Cardiac septum (tissue), 1 donor: ENCODE results near the gene PDZD8. TPM values are rescaled to one million over a fixed set of nuclear protein-coding genes. Genes with fewer than 3 reads are reported as not detected.

Experiments used
- DNase-seq: peaks from one replicate; pipeline ENCODE4 v3.0.0-alpha.2; 2020; ENCODE audit warnings: low spot score
- intact Hi-C: fragments of 100-400 bp; cut with DNase I; formaldehyde crosslinking; loops from one replicate; pipeline ENCODE4 v1.14.0; 2022
- total RNA-seq: library from RNA; stranded (reverse); fragmentation: NEBNext Ultra II Directional; extraction: Animal tissue kit (Norgen Biotek cat#: 25700); gene quantifications from one replicate; pipeline ENCODE4 v1.2.1, GENCODE V29; 2021
- donor health status: DM: no; HTN: no; CAD: no.

The PDZD8 gene
- total RNA-seq, 1 donor from 2014 or later, result 27.9 TPM

GRCh38 chr10:117264782-117265181, 110.5 kb downstream of the PDZD8 start:
- DNase-seq, result no peak
- intact Hi-C loops, result no loop called here

- DNase-seq, result no peak
- intact Hi-C loops, result no loop called here
Observed at GRCh38 chr10:117262903-117263293, 112.3 kb downstream of the PDZD8 start.

DNA sequence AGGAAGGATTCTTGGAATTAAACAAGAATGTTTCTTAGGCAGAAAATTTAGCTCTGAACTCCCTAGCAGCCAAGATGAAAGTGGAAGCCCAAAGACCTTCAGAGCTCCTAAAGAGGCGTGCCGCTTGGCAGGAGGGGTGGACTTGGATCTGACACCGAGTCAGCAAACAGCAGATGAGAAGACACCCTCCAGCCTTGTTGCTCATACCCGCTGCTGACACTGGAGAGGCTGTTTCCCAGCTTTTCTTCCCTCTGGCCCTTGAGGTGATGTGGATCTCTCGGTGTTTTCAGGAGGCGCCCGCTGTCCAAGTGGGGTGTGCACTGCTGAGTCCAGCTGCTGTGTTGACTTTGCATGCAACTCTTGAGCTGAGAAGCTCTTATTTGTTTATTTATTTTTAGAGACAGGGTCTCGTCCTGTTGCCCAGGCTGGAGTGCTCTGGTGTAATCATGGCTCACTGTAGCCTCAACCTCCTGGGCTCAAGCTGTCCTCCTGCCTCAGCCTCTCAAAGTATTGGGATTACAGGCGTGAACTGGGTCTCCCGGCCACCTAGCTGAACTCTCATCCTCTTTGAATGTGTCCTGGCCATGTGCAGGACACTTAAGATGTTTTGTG, 112.8 kb downstream of the PDZD8 start:
- intact Hi-C loops, result no loop called here

GRCh38 chr10:117261501-117261900, 113.7 kb downstream of the PDZD8 start:
- intact Hi-C loops, result no loop called here
- no peak for DNase-seq

More for the DNA sequence above, 112.8 kb downstream of the PDZD8 start:
- no peak for DNase-seq

- intact Hi-C loops, result no loop called here
- no peak for DNase-seq
Observed at GRCh38 chr10:117260084-117260483, 115.2 kb downstream of the PDZD8 start.

DNA sequence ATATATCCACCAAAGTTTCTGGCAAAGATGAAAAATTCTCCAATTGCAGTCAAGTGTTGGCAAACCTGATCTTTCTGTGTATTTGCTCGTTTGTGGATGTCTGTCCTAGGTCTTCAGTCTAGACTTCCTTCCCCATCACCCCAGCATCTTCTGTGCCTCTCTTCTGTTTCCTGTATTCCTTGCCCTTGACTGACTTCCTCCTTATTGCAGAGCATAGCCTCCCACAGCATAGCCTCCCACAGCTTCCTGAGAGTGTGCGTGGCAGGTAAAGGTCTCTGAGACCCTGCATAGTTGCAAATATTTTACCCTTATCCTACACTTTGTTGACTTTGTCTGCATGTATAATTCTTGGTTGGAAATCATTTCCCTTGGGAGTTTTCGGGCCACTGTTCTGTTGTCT, 116.0 kb downstream of the PDZD8 start:
- intact Hi-C loops, result no loop called here
- DNase-seq, result no peak

DNA sequence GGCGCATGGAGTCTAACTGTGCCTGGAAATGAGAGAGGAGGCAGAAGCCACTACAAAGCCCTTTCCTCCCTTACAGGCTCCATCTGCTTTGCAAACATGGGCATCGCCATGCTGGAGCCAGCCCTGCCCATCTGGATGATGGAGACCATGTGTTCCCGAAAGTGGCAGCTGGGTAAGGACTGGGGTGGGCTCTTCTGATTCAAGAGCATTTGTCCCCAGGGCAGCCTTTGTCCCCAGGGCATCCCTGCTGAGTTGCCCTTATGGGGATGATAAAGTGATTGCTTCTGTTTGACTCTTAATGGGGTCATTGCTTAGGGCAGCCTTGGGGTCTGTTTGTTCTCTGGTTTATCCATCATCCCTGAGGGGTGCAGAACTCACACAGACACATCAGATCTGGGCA, 117.5 kb downstream of the PDZD8 start:
- intact Hi-C loops, result no loop called here
- DNase-seq, result no peak

- DNase-seq, result no peak
- intact Hi-C loops, result no loop called here
Observed at GRCh38 chr10:117256910-117257309, 118.3 kb downstream of the PDZD8 start.

DNA sequence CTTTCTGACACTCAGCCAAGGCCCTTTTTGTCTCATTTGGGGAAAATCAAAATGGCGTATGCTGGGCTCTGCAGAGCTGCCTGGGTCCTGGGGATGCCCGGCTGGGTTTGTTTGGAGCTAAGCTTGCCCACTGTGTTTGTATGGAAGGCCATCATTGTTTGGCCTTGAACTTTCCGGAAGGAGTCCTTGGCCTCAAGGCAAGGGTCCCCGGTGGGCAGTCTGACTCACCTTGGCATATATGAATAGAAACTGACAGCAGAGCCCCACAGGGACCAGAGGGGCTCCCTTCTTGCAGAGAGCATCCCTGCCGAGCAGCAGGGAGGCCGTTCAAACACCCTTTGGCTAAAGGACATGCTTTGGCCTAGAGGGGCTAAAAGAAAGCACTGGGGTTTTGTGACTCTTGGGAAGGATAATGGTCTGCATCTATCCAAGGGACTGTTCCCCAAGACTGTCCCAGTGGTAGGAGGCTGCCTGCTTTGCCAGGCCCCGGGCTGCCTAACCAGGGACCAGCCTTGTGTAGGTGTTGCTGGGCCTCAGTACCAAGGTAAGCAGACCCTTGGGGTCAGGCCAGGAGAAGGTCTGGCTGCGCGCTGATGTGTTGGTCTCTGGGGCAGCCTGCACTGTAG, 119.3 kb downstream of the PDZD8 start:
- no peak for DNase-seq
- intact Hi-C loops, result no loop called here

GRCh38 chr10:117254774-117255735, 120.2 kb downstream of the PDZD8 start:
- no peak for DNase-seq
- intact Hi-C loops, result no loop called here

- no peak for DNase-seq
Observed at GRCh38 chr10:117254338-117254737, 120.9 kb downstream of the PDZD8 start.

GRCh38 chr10:117253908-117254307, 121.3 kb downstream of the PDZD8 start:
- DNase-seq, result no peak
- intact Hi-C loops, result no loop called here

More at GRCh38 chr10:117254338-117254737, 120.9 kb downstream of the PDZD8 start:
- intact Hi-C loops, result no loop called here

DNA sequence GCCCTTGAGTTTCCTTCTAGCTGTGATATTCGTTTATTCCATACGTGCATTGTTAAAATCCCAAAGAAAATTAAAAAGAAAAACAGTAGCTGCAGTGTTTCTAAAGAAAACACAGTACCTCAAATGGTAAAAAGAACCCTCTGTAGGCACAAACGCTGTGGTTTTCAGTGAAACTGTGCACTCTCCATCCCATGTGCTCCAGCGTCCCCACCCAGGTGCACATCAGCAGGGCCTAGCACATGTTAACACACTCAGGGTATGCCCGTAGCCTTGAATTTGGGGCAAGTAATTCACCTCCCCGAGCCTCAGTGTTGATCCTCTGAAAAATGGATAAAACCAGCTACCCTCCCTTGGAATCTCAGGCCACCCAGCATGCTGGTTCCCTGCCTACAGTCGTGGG, 124.8 kb downstream of the PDZD8 start:
- intact Hi-C loops, result no loop called here

GRCh38 chr10:117249493-117250093, 125.6 kb downstream of the PDZD8 start:
- DNase-seq, result no peak
- intact Hi-C loops, result no loop called here

More for the DNA sequence above, 124.8 kb downstream of the PDZD8 start:
- DNase-seq, result no peak

GRCh38 chr10:117248750-117249465, 126.3 kb downstream of the PDZD8 start:
- intact Hi-C loops, result no loop called here
- no peak for DNase-seq

GRCh38 chr10:117246997-117247671, 128.1 kb downstream of the PDZD8 start:
- DNase-seq, result no peak
- intact Hi-C loops, result no loop called here

DNA sequence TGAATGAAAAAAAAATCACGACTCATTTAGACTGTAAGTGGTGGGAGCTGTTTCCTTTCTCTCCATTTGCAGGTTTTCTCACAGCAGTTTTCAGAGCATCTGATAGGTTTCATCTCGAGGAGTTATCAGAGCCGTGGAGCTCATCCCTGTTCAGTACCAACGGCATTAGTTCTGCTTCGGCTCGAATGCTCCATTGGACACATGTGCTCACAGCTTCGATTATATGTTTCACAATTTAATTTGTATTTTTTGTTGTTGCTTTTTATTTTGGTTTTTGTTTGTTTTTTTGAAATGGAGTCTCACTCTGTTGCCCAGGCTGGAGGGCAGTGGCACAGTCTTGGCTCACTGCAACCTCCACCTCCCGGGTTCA, 132.8 kb downstream of the PDZD8 start:
- DNase-seq, result peak; percentile 53
- intact Hi-C loops, result no loop called here

DNA sequence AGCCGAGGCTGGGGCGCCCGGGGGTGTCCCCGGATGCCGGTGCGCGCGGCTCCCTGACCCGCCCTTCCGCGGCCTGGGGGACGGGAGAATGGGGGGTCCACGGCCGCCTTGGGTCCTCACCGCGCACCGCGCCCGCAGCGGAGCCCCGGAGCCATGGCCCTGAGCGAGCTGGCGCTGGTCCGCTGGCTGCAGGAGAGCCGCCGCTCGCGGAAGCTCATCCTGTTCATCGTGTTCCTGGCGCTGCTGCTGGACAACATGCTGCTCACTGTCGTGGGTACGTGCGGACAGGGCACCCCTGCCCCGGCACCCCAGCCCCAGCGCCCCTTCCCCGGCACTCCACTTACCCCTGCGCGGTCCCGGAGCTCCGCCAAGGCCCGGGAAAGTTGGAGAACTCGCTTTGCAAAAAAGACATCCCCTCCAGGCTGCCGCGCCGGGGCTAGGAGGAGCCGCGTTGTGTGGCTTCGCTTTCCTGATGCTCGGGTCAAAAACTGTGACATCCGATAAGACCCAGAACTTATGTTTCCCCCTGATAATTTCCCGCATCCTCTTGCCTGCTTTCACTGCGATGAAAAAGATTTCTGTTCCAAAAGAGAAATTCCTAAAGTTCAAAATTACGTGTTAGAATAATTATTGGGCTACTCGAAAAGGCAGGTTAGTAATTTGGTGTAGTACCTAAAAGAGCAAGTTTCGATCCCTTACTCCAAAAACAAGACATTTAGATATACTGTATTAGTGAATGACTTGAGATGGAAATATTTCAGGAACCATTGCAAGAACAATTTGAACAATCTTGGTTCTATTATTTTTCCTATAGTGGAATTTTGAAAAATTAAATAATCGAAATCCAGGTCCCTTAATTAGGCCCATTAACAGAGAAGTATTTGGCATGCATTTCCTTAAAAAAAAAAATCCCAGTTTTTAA, 133.4 kb downstream of the PDZD8 start:
- intact Hi-C loops, result no loop called here
- peak; percentile 77 for DNase-seq
